Measurements from ENCODE around the gene DCST2. TPM values are rescaled to one million over a fixed set of nuclear protein-coding genes. Genes with fewer than 3 reads are reported as not detected.

DCST2 gene
- total and polyA plus RNA-seq, 10 of the 15 experiments (the other 5 are each of a cell fraction or from before 2014, with no cell fraction given) = 0.33 to 0.41 (median 0.36) TPM; not detected in 7

- in situ Hi-C loops (cut with MboI) (no loop called here), intact Hi-C loops (cut with micrococcal nuclease; ENCODE audit: unreplicated experiment) (no loop called here)
- ATAC-seq (no peak), FAIRE-seq (no peak), DNase-seq (ENCODE audit: low read depth, low spot score) (no peak)
- ChIA-PET POLR2A (interaction anchor here (0.6 to 1.4 kb wide), 2 partner anchors 11 to 23 kb away, joined by 3 read pairs; no protein-coding TSS in a partner anchor), CTCF (interaction anchor here (2.1 kb wide), 1 partner anchor 11 kb away, joined by 9 read pairs; no protein-coding TSS in a partner anchor), SMC1A (ENCODE audit: uncharacterized antibody, unreplicated experiment) (no interaction called here), RAD21 (ENCODE audit: unreplicated experiment) (interaction anchor here (0.8 kb wide), 2 partner anchors 27 to 56 kb away, joined by 3 read pairs; no protein-coding TSS in a partner anchor)
- H3K36me3 ChIP-seq (ENCODE audit: control insufficient read depth in 2 of 2, insufficient read depth in 2 of 2, low read length in 1 of 2) = peaks cover 0 to 16% of the 10 kb centered on the region in 2 experiments; a peak in 3 of 4 replicates
- 0 out of 2 replicates have a peak, but pooled peaks cover 3% of the 10 kb centered on the region for H4K20me1 ChIP-seq (ENCODE audit: control insufficient read depth, insufficient read depth)
- no peaks in the 10 kb centered on the region for H3K27me3 ChIP-seq (replicated peaks in 1 of 2; ENCODE audit: control insufficient read depth in 2 of 2, insufficient read depth in 2 of 2, low read length in 1 of 2)
- H2AFZ ChIP-seq (ENCODE audit: control insufficient read depth, low read depth, low read length) = no peak overlapping the region
- no TSS peak for BruUV-seq (replicated peaks)
- H3K9me3 ChIP-seq (replicated peaks; ENCODE audit: control insufficient read depth, insufficient read depth, low read length) = no peaks in the 10 kb centered on the region
- no peak overlapping the region for H3K9ac ChIP-seq (ENCODE audit: control insufficient read depth, insufficient read depth, low read length)
- no peak overlapping the region for H3K27ac ChIP-seq (ENCODE audit: control insufficient read depth, insufficient read depth)
- H3K4me2 ChIP-seq (ENCODE audit: control insufficient read depth, insufficient read depth) = no peak overlapping the region
- WGBS (ENCODE audit: insufficient coverage, insufficient replicate concordance, low lambda C conversion rate, missing lambda C conversion rate) = 92% methylated on average over 5 of the region's 5 CpGs
- H3K79me2 ChIP-seq (ENCODE audit: control insufficient read depth, insufficient read depth, low read length) = peaks cover 26% of the 10 kb centered on the region
- peaks cover 42% of the 10 kb centered on the region for H3K4me1 ChIP-seq (ENCODE audit: control insufficient read depth, insufficient read depth, low read length)
- H3K4me3 ChIP-seq = no peak overlapping the region
- TF ChIP-seq NR2F1 (conservative IDR thresholded peaks at IDR 0.05) (no peak), JUNB (IDR thresholded peaks at IDR 0.05) (no peak), BCL3 (IDR thresholded peaks at IDR 0.05; ENCODE audit: borderline replicate concordance, insufficient read depth, low read depth, low read length, poor library complexity, severe bottlenecking) (no peak), RAD21 (IDR thresholded peaks at IDR 0.05; ENCODE audit: insufficient read depth, low read depth, low read length) (no peak), STAT3 (IDR thresholded peaks at IDR 0.05; ENCODE audit: low read depth, low read length) (no peak), PAX5 (IDR thresholded peaks at IDR 0.05; ENCODE audit: borderline replicate concordance, low read depth, low read length) (no peak)
These were observed 22.6 kb downstream of the DCST2 start for GRCh38 chr1:155011004-155011416.
